H1 (cell line): ENCODE data around the gene SFXN4.

Experiments used
- CHD7 ChIP-seq: fragments of 300-600 bp; sonication (generic); IDR thresholded peaks from 2 replicates; pipeline ENCODE4 v1.7.1; 2012; ENCODE audit warnings: low read length, moderate library complexity, mild to moderate bottlenecking, inconsistent platforms; ENCODE audit not compliant: insufficient replicate concordance
- EZH2 ChIP-seq: fragments of 200-600 bp; sonication (generic); IDR thresholded peaks from 2 replicates; pipeline ENCODE4 v1.7.1; 2012; ENCODE audit warnings: low read depth, mild to moderate bottlenecking, moderate library complexity, low read length, inconsistent platforms; ENCODE audit not compliant: severe bottlenecking
- HDAC2 ChIP-seq, 2 experiments: fragments of 300-600 bp in 1 of 2; sonication (generic) in 1 of 2; IDR thresholded peaks; 2 replicates each; pipeline ENCODE4 v1.6.1; 2011 to 2012; ENCODE audit warnings: low read depth in 2 of 2, low read length in 2 of 2, mild to moderate bottlenecking in 2 of 2, moderate library complexity in 2 of 2, borderline replicate concordance in 1 of 2, inconsistent platforms in 1 of 2
- MAX ChIP-seq: IDR thresholded peaks from 2 replicates; pipeline ENCODE4 v1.6.1; 2012; ENCODE audit warnings: inconsistent platforms
- RFX5 ChIP-seq: IDR thresholded peaks from 2 replicates; pipeline ENCODE4 v1.6.1; 2011; ENCODE audit warnings: low read depth, low read length, improper control_type of control experiment, borderline replicate concordance
- SP1 ChIP-seq: IDR thresholded peaks from 2 replicates; pipeline ENCODE4 v1.6.1; 2011; ENCODE audit warnings: low read depth, low read length
- TCF12 ChIP-seq: IDR thresholded peaks from 2 replicates; pipeline ENCODE4 v1.6.1; 2011; ENCODE audit warnings: low read depth, mild to moderate bottlenecking, low read length
- TEAD4 ChIP-seq: IDR thresholded peaks from 2 replicates; pipeline ENCODE4 v1.6.1; 2012; ENCODE audit warnings: low read depth, low read length, inconsistent platforms, mixed read lengths
- USF2 ChIP-seq: IDR thresholded peaks from 2 replicates; pipeline ENCODE4 v1.6.1; 2011; ENCODE audit warnings: low read length, improper control_type of control experiment
- ZNF274 ChIP-seq: IDR thresholded peaks from 2 replicates; pipeline ENCODE4 v1.7.0; 2012; ENCODE audit warnings: low read length, borderline replicate concordance; ENCODE audit errors: extremely low read depth
- TF ChIP-seq, protein P1 (sequence below), 3 experiments: IDR thresholded peaks; 1 replicate in 2 of 3; 2 replicates in 1 of 3; pipeline versions ENCODE4 v1.5.1 to v1.6.1; 2011; ENCODE audit warnings: low read length in 3 of 3, mild to moderate bottlenecking in 3 of 3, inconsistent platforms in 2 of 3, low read depth in 1 of 3, moderate library complexity in 1 of 3; ENCODE audit not compliant: insufficient read depth in 1 of 3; ENCODE audit errors: control extremely low read depth in 1 of 3

DNA sequence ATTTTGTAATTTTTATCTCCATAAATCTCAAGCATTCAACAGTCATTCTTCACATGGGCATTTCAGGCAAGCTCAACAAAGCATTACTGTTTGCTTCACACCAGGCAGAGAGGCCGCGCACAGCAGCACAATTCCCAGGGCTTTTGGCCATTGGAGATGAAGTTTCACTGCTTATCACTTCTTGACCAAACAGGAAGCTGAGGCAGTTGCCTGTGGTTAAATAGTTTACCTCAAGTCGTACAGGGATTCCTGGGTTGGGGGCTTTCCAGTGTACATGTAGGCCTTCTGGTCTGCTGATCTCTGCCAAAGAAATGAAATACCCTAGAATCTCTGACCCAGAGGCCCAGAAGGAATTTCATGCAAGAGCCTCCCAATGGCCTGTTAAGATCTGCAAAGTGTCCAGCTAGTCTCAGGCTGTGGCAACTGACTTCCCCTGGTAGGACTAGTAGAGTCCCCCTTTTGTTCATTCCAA, 24.3 kb upstream of the SFXN4 start:
- TF ChIP-seq, protein P1, sequence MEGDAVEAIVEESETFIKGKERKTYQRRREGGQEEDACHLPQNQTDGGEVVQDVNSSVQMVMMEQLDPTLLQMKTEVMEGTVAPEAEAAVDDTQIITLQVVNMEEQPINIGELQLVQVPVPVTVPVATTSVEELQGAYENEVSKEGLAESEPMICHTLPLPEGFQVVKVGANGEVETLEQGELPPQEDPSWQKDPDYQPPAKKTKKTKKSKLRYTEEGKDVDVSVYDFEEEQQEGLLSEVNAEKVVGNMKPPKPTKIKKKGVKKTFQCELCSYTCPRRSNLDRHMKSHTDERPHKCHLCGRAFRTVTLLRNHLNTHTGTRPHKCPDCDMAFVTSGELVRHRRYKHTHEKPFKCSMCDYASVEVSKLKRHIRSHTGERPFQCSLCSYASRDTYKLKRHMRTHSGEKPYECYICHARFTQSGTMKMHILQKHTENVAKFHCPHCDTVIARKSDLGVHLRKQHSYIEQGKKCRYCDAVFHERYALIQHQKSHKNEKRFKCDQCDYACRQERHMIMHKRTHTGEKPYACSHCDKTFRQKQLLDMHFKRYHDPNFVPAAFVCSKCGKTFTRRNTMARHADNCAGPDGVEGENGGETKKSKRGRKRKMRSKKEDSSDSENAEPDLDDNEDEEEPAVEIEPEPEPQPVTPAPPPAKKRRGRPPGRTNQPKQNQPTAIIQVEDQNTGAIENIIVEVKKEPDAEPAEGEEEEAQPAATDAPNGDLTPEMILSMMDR (IDR thresholded peaks at IDR 0.05; ENCODE audit: control extremely low read depth in 1 of 3, insufficient read depth in 1 of 3, low read depth in 1 of 3, low read length in 3 of 3) = no peak
- no peak for TF ChIP-seq USF2
- TF ChIP-seq MAX = no peak
- TF ChIP-seq TEAD4 = no peak
- no peak for TF ChIP-seq EZH2
- no peak for TF ChIP-seq SP1
- TF ChIP-seq TCF12 = no peak
- TF ChIP-seq HDAC2 (IDR thresholded peaks at IDR 0.05; ENCODE audit: borderline replicate concordance in 1 of 2, low read depth in 2 of 2, low read length in 2 of 2) = no peak
- no peak for TF ChIP-seq RFX5
- no peak for TF ChIP-seq ZNF274
- TF ChIP-seq CHD7 = no peak
